ENCODE data around the gene ZNF860.
A peak's percentile ranks its signal among the peaks of the same experiment; 100 is the strongest.

The ZNF860 gene

GRCh38 chr3:31947671-31948091, 33.9 kb upstream of the ZNF860 start:
- H3K4me3 ChIP-seq (ENCODE audit: low read length): no peak overlapping the region
- no peaks in the 10 kb centered on the region for H3K27me3 ChIP-seq (ENCODE audit: control insufficient read depth, insufficient read depth, low read length)
- no peaks in the 10 kb centered on the region for H3K9me3 ChIP-seq (ENCODE audit: control insufficient read depth, low read depth, low read length)
- peaks cover 10% of the 10 kb centered on the region for H3K4me1 ChIP-seq (ENCODE audit: control insufficient read depth, low read depth, low read length)
- no peak overlapping the region for H3K9ac ChIP-seq (ENCODE audit: low read length)
- H3K27ac ChIP-seq (ENCODE audit: low read length): no peak overlapping the region
- no peaks in the 10 kb centered on the region for H3K36me3 ChIP-seq (ENCODE audit: control insufficient read depth, low read depth, low read length)

- Histone ChIP-seq H3K27ac (ENCODE audit: low read length) (no peak overlapping the region), H3K4me3 (ENCODE audit: low read length) (no peak overlapping the region), H3K4me1 (ENCODE audit: control insufficient read depth, low read depth, low read length) (peaks cover 10% of the 10 kb centered on the region), H3K27me3 (ENCODE audit: control insufficient read depth, insufficient read depth, low read length) (no peaks in the 10 kb centered on the region), H3K9me3 (ENCODE audit: control insufficient read depth, low read depth, low read length) (no peaks in the 10 kb centered on the region), H3K36me3 (ENCODE audit: control insufficient read depth, low read depth, low read length) (no peaks in the 10 kb centered on the region), H3K9ac (ENCODE audit: low read length) (no peak overlapping the region)
Measured at GRCh38 chr3:31948280-31948679, 33.3 kb upstream of the ZNF860 start.

GRCh38 chr3:31952205-31952604, 29.3 kb upstream of the ZNF860 start:
- Histone ChIP-seq H3K4me3 (ENCODE audit: low read length) (no peak overlapping the region), H3K27ac (ENCODE audit: low read length) (no peak overlapping the region), H3K9ac (ENCODE audit: low read length) (no peak overlapping the region), H3K27me3 (ENCODE audit: control insufficient read depth, insufficient read depth, low read length) (no peaks in the 10 kb centered on the region), H3K9me3 (ENCODE audit: control insufficient read depth, low read depth, low read length) (peaks cover 4% of the 10 kb centered on the region), H3K4me1 (ENCODE audit: control insufficient read depth, low read depth, low read length) (peaks cover 7% of the 10 kb centered on the region), H3K36me3 (ENCODE audit: control insufficient read depth, low read depth, low read length) (no peaks in the 10 kb centered on the region)

- peaks cover 7% of the 10 kb centered on the region for H3K4me1 ChIP-seq (ENCODE audit: control insufficient read depth, low read depth, low read length)
- H3K27ac ChIP-seq (ENCODE audit: low read length): no peak overlapping the region
- H3K9me3 ChIP-seq (ENCODE audit: control insufficient read depth, low read depth, low read length): peaks cover 4% of the 10 kb centered on the region
- no peak overlapping the region for H3K9ac ChIP-seq (ENCODE audit: low read length)
- no peaks in the 10 kb centered on the region for H3K27me3 ChIP-seq (ENCODE audit: control insufficient read depth, insufficient read depth, low read length)
- H3K36me3 ChIP-seq (ENCODE audit: control insufficient read depth, low read depth, low read length): no peaks in the 10 kb centered on the region
- no peak overlapping the region for H3K4me3 ChIP-seq (ENCODE audit: low read length)
Measured at GRCh38 chr3:31953091-31953490, 28.5 kb upstream of the ZNF860 start.

GRCh38 chr3:31953636-31954035, 27.9 kb upstream of the ZNF860 start:
- H3K9me3 ChIP-seq (ENCODE audit: control insufficient read depth, low read depth, low read length): peaks cover 4% of the 10 kb centered on the region
- H3K27ac ChIP-seq (ENCODE audit: low read length): no peak overlapping the region
- H3K4me1 ChIP-seq (ENCODE audit: control insufficient read depth, low read depth, low read length): peaks cover 7% of the 10 kb centered on the region
- H3K36me3 ChIP-seq (ENCODE audit: control insufficient read depth, low read depth, low read length): no peaks in the 10 kb centered on the region
- H3K9ac ChIP-seq (ENCODE audit: low read length): no peak overlapping the region
- H3K4me3 ChIP-seq (ENCODE audit: low read length): no peak overlapping the region
- H3K27me3 ChIP-seq (ENCODE audit: control insufficient read depth, insufficient read depth, low read length): no peaks in the 10 kb centered on the region

GRCh38 chr3:31955581-31955980, 26.0 kb upstream of the ZNF860 start:
- Histone ChIP-seq H3K9me3 (ENCODE audit: control insufficient read depth, low read depth, low read length) (peaks cover 4% of the 10 kb centered on the region), H3K9ac (ENCODE audit: low read length) (no peak overlapping the region), H3K27me3 (ENCODE audit: control insufficient read depth, insufficient read depth, low read length) (no peaks in the 10 kb centered on the region), H3K4me1 (ENCODE audit: control insufficient read depth, low read depth, low read length) (peaks cover 26% of the 10 kb centered on the region), H3K27ac (ENCODE audit: low read length) (no peak overlapping the region), H3K4me3 (ENCODE audit: low read length) (no peak overlapping the region), H3K36me3 (ENCODE audit: control insufficient read depth, low read depth, low read length) (no peaks in the 10 kb centered on the region)

- H3K9me3 ChIP-seq (ENCODE audit: control insufficient read depth, low read depth, low read length): peaks cover 4% of the 10 kb centered on the region
- H3K36me3 ChIP-seq (ENCODE audit: control insufficient read depth, low read depth, low read length): no peaks in the 10 kb centered on the region
- H3K9ac ChIP-seq (ENCODE audit: low read length): no peak overlapping the region
- H3K4me1 ChIP-seq (ENCODE audit: control insufficient read depth, low read depth, low read length): peaks cover 34% of the 10 kb centered on the region
- H3K27me3 ChIP-seq (ENCODE audit: control insufficient read depth, insufficient read depth, low read length): no peaks in the 10 kb centered on the region
- no peak overlapping the region for H3K27ac ChIP-seq (ENCODE audit: low read length)
- H3K4me3 ChIP-seq (ENCODE audit: low read length): no peak overlapping the region
Measured at GRCh38 chr3:31957106-31957505, 24.4 kb upstream of the ZNF860 start.

GRCh38 chr3:31958701-31959152, 22.8 kb upstream of the ZNF860 start:
- Histone ChIP-seq H3K36me3 (ENCODE audit: control insufficient read depth, low read depth, low read length) (no peaks in the 10 kb centered on the region), H3K4me1 (ENCODE audit: control insufficient read depth, low read depth, low read length) (peaks cover 38% of the 10 kb centered on the region), H3K27me3 (ENCODE audit: control insufficient read depth, insufficient read depth, low read length) (no peaks in the 10 kb centered on the region), H3K4me3 (ENCODE audit: low read length) (peak overlapping the region; percentile 50), H3K9ac (ENCODE audit: low read length) (peak overlapping the region; percentile 29), H3K27ac (ENCODE audit: low read length) (peak overlapping the region; percentile 62), H3K9me3 (ENCODE audit: control insufficient read depth, low read depth, low read length) (peaks cover 4% of the 10 kb centered on the region)

GRCh38 chr3:31959251-31959650, 22.3 kb upstream of the ZNF860 start:
- Histone ChIP-seq H3K4me3 (ENCODE audit: low read length) (peak overlapping the region; percentile 50), H3K9ac (ENCODE audit: low read length) (peak overlapping the region; percentile 29), H3K9me3 (ENCODE audit: control insufficient read depth, low read depth, low read length) (peaks cover 4% of the 10 kb centered on the region), H3K36me3 (ENCODE audit: control insufficient read depth, low read depth, low read length) (no peaks in the 10 kb centered on the region), H3K27ac (ENCODE audit: low read length) (peak overlapping the region; percentile 62), H3K4me1 (ENCODE audit: control insufficient read depth, low read depth, low read length) (peaks cover 38% of the 10 kb centered on the region), H3K27me3 (ENCODE audit: control insufficient read depth, insufficient read depth, low read length) (no peaks in the 10 kb centered on the region)

GRCh38 chr3:31959951-31960792, 21.4 kb upstream of the ZNF860 start:
- peak overlapping the region; percentile 62 for H3K27ac ChIP-seq (ENCODE audit: low read length)

GRCh38 chr3:31960793-31961431, 20.6 kb upstream of the ZNF860 start:
- Histone ChIP-seq H3K4me1 (ENCODE audit: control insufficient read depth, low read depth, low read length) (peaks cover 38% of the 10 kb centered on the region), H3K4me3 (ENCODE audit: low read length) (peak overlapping the region; percentile 50), H3K9ac (ENCODE audit: low read length) (peak overlapping the region; percentile 5), H3K27me3 (ENCODE audit: control insufficient read depth, insufficient read depth, low read length) (no peaks in the 10 kb centered on the region), H3K27ac (ENCODE audit: low read length) (peak overlapping the region; percentile 1), H3K9me3 (ENCODE audit: control insufficient read depth, low read depth, low read length) (no peaks in the 10 kb centered on the region), H3K36me3 (ENCODE audit: control insufficient read depth, low read depth, low read length) (no peaks in the 10 kb centered on the region)

More at GRCh38 chr3:31959951-31960792, 21.4 kb upstream of the ZNF860 start:
- H3K9ac ChIP-seq (ENCODE audit: low read length): peak overlapping the region; percentile 29
- H3K4me1 ChIP-seq (ENCODE audit: control insufficient read depth, low read depth, low read length): peaks cover 38% of the 10 kb centered on the region
- H3K9me3 ChIP-seq (ENCODE audit: control insufficient read depth, low read depth, low read length): peaks cover 4% of the 10 kb centered on the region
- H3K27me3 ChIP-seq (ENCODE audit: control insufficient read depth, insufficient read depth, low read length): no peaks in the 10 kb centered on the region
- H3K4me3 ChIP-seq (ENCODE audit: low read length): peak overlapping the region; percentile 50
- H3K36me3 ChIP-seq (ENCODE audit: control insufficient read depth, low read depth, low read length): no peaks in the 10 kb centered on the region

Measured in iPS-18a (cell line).